KOPT-K1 (cell line): ENCODE results near the gene SLC37A1.

Experiments used
- H3K27ac ChIP-seq: fragments of 200-600 bp; sonication (generic); 2 replicates; pipeline ENCODE4 v1.5.1; 2016; ENCODE audit warnings: antibody characterized with exemption, mild to moderate bottlenecking, low read depth, low read length; ENCODE audit not compliant: poor library complexity, severe bottlenecking
- H3K36me3 ChIP-seq: fragments of 200-600 bp; sonication (generic); 2 replicates; pipeline ENCODE4 v1.5.1; 2017; ENCODE audit warnings: antibody characterized with exemption, mild to moderate bottlenecking, low read length, moderate library complexity; ENCODE audit not compliant: insufficient read depth
- H3K9me3 ChIP-seq: fragments of 200-600 bp; sonication (generic); 2 replicates; pipeline ENCODE4 v1.5.1; 2017; ENCODE audit warnings: antibody characterized with exemption, low read length, mild to moderate bottlenecking; ENCODE audit not compliant: insufficient read depth, poor library complexity, severe bottlenecking

Gene SLC37A1

GRCh38 chr21:42547001-42547905, 33.6 kb downstream of the SLC37A1 start:
- H3K27ac ChIP-seq = no peak overlapping the region
- H3K36me3 ChIP-seq = no peaks in the 10 kb centered on the region; the same call in 1 of the 2 replicates
- no peaks in the 10 kb centered on the region for H3K9me3 ChIP-seq

- Histone ChIP-seq H3K27ac (no peak overlapping the region), H3K36me3 (no peaks in the 10 kb centered on the region; the same call in 1 of the 2 replicates), H3K9me3 (no peaks in the 10 kb centered on the region)
These were observed 34.3 kb downstream of the SLC37A1 start for GRCh38 chr21:42547906-42548365.

- H3K36me3 ChIP-seq = no peaks in the 10 kb centered on the region; the same call in 1 of the 2 replicates
- H3K27ac ChIP-seq = no peak overlapping the region
- no peaks in the 10 kb centered on the region for H3K9me3 ChIP-seq
These were observed 35.2 kb downstream of the SLC37A1 start for GRCh38 chr21:42548687-42549406.

- Histone ChIP-seq H3K36me3 (no peaks in the 10 kb centered on the region; the same call in 1 of the 2 replicates), H3K9me3 (no peaks in the 10 kb centered on the region), H3K27ac (no peak overlapping the region)
These were observed 37.2 kb downstream of the SLC37A1 start for GRCh38 chr21:42550817-42551216.

- no peaks in the 10 kb centered on the region for H3K9me3 ChIP-seq
- no peaks in the 10 kb centered on the region for H3K36me3 ChIP-seq
- H3K27ac ChIP-seq = no peak overlapping the region
These were observed 39.0 kb downstream of the SLC37A1 start for GRCh38 chr21:42552407-42553336.

GRCh38 chr21:42553435-42553834, 39.8 kb downstream of the SLC37A1 start:
- Histone ChIP-seq H3K36me3 (no peaks in the 10 kb centered on the region), H3K9me3 (no peaks in the 10 kb centered on the region), H3K27ac (no peak overlapping the region)

- Histone ChIP-seq H3K9me3 (no peaks in the 10 kb centered on the region), H3K36me3 (no peaks in the 10 kb centered on the region), H3K27ac (no peak overlapping the region)
These were observed 40.8 kb downstream of the SLC37A1 start for GRCh38 chr21:42554251-42554961.

GRCh38 chr21:42555756-42556438, 42.2 kb downstream of the SLC37A1 start:
- H3K36me3 ChIP-seq = no peaks in the 10 kb centered on the region
- H3K27ac ChIP-seq = no peak overlapping the region
- H3K9me3 ChIP-seq = no peaks in the 10 kb centered on the region

GRCh38 chr21:42556476-42556875, 42.8 kb downstream of the SLC37A1 start:
- H3K36me3 ChIP-seq = no peaks in the 10 kb centered on the region

GRCh38 chr21:42556960-42557359, 43.3 kb downstream of the SLC37A1 start:
- H3K27ac ChIP-seq = no peak overlapping the region
- H3K36me3 ChIP-seq = no peaks in the 10 kb centered on the region
- no peaks in the 10 kb centered on the region for H3K9me3 ChIP-seq

More at GRCh38 chr21:42556476-42556875, 42.8 kb downstream of the SLC37A1 start:
- H3K27ac ChIP-seq = no peak overlapping the region
- no peaks in the 10 kb centered on the region for H3K9me3 ChIP-seq

GRCh38 chr21:42557420-42557819, 43.8 kb downstream of the SLC37A1 start:
- H3K27ac ChIP-seq = no peak overlapping the region
- H3K36me3 ChIP-seq = no peaks in the 10 kb centered on the region
- no peaks in the 10 kb centered on the region for H3K9me3 ChIP-seq

GRCh38 chr21:42558368-42558767, 44.7 kb downstream of the SLC37A1 start:
- no peaks in the 10 kb centered on the region for H3K9me3 ChIP-seq
- H3K36me3 ChIP-seq = no peaks in the 10 kb centered on the region
- H3K27ac ChIP-seq = no peak overlapping the region

GRCh38 chr21:42558846-42559245, 45.2 kb downstream of the SLC37A1 start:
- Histone ChIP-seq H3K36me3 (no peaks in the 10 kb centered on the region), H3K27ac (no peak overlapping the region), H3K9me3 (no peaks in the 10 kb centered on the region)

GRCh38 chr21:42559326-42559725, 45.7 kb downstream of the SLC37A1 start:
- Histone ChIP-seq H3K9me3 (no peaks in the 10 kb centered on the region), H3K27ac (no peak overlapping the region), H3K36me3 (no peaks in the 10 kb centered on the region)
